HepG2 (cell line): ENCODE results near the gene ATG9A. TPM values are rescaled to one million over a fixed set of nuclear protein-coding genes. Genes with fewer than 3 reads are reported as not detected.

Experiments used
- ATF7-NPFF ChIP-seq: sonication (generic); formaldehyde crosslinking; IDR thresholded peaks from 2 replicates; pipeline ENCODE4 v1.8.1; 2023; ENCODE audit warnings: mild to moderate bottlenecking, low read depth, missing genetic modification reagents, moderate library complexity
- BHLHE40 ChIP-seq: IDR thresholded peaks from 2 replicates; pipeline ENCODE4 v1.6.1; 2011; ENCODE audit warnings: low read length, improper control_type of control experiment
- DNMT1 ChIP-seq: sonication (generic); formaldehyde crosslinking; IDR thresholded peaks from 2 replicates; pipeline ENCODE4 v1.5.1; 2020; ENCODE audit warnings: mild to moderate bottlenecking, missing genetic modification reagents
- FOXK2 ChIP-seq: fragments of 450-650 bp; IDR thresholded peaks from 2 replicates; pipeline ENCODE4 v1.6.1; 2016
- HMGA1 ChIP-seq: sonication (generic); formaldehyde crosslinking; conservative IDR thresholded peaks from 2 replicates; pipeline ENCODE4 v1.4.0; 2020; ENCODE audit warnings: missing genetic modification reagents
- NCOA2 ChIP-seq: sonication (generic); formaldehyde crosslinking; IDR thresholded peaks from 2 replicates; pipeline ENCODE4 v1.8.0; 2022; ENCODE audit warnings: inconsistent platforms
- NR3C1 ChIP-seq: sonication (generic); formaldehyde crosslinking; IDR thresholded peaks from 2 replicates; pipeline ENCODE4 v1.4.0; 2020; ENCODE audit warnings: missing genetic modification reagents
- REL ChIP-seq: sonication (generic); formaldehyde crosslinking; conservative IDR thresholded peaks from 2 replicates; pipeline ENCODE4 v1.8.0; 2022; ENCODE audit warnings: mild to moderate bottlenecking, missing genetic modification reagents, moderate library complexity
- TBX2 ChIP-seq: sonication (generic); formaldehyde crosslinking; IDR thresholded peaks from 2 replicates; pipeline ENCODE4 v1.5.0; 2020; ENCODE audit warnings: missing genetic modification reagents, mild to moderate bottlenecking, borderline replicate concordance
- ZNF780A ChIP-seq: sonication (generic); formaldehyde crosslinking; IDR thresholded peaks from 2 replicates; pipeline ENCODE4 v1.8.0; 2022; ENCODE audit warnings: mild to moderate bottlenecking, missing genetic modification reagents, moderate library complexity
- polyA plus RNA-seq, 8 experiments: library from polyadenylated mRNA; depleted of rRNA in 3 of 8; stranded (reverse) in 7 of 8; unstranded in 1 of 8; fragments of >200 nt; fragmentation: Illumina TruSeq in 4 of 8; extraction: Trizol in 4 of 8; gene quantifications; 2 replicates each; pipeline versions ENCODE4 v1.2.1 to v1.2.3, GENCODE V29; 2011 to 2016; ENCODE audit warnings: low read depth in 4 of 8, missing spikeins in 1 of 8, mixed read lengths in 1 of 8; ENCODE audit not compliant: insufficient read depth in 1 of 8
- total RNA-seq, 5 experiments: library from RNA; depleted of rRNA; stranded (reverse); fragments of >200 nt; fragmentation: Illumina TruSeq; extraction: Trizol; gene quantifications; 2 replicates each; pipeline ENCODE4 v1.2.3, GENCODE V29; 2016; ENCODE audit warnings: low read depth in 1 of 5
- TF ChIP-seq, protein P1 (sequence below): sonication (generic); formaldehyde crosslinking; IDR thresholded peaks from 2 replicates; pipeline ENCODE4 v1.4.0; 2020; ENCODE audit warnings: missing genetic modification reagents
- TF ChIP-seq, protein P2 (sequence below): sonication (generic); formaldehyde crosslinking; IDR thresholded peaks from 2 replicates; pipeline ENCODE4 v1.4.0; 2020; ENCODE audit warnings: missing genetic modification reagents, borderline replicate concordance
- TF ChIP-seq, protein P3 (sequence below): IDR thresholded peaks from 2 replicates; pipeline ENCODE4 v1.6.1; 2016; ENCODE audit warnings: low read depth
- TF ChIP-seq, protein P4 (sequence below), 2 experiments: sonication (generic) in 1 of 2; formaldehyde crosslinking in 1 of 2; IDR thresholded peaks; 2 replicates each; pipeline versions ENCODE4 v1.6.1 to v1.9.0; 2014 to 2022; ENCODE audit warnings: antibody characterized with exemption in 1 of 2, borderline replicate concordance in 1 of 2, inconsistent platforms in 1 of 2, low read depth in 1 of 2, missing genetic modification reagents in 1 of 2
- TF ChIP-seq, protein P5 (sequence below): sonication (generic); formaldehyde crosslinking; IDR thresholded peaks from 2 replicates; pipeline ENCODE4 v1.4.0; 2020; ENCODE audit warnings: missing genetic modification reagents
- TF ChIP-seq, protein P6 (sequence below): sonication (generic); formaldehyde crosslinking; IDR thresholded peaks from 2 replicates; pipeline ENCODE4 v1.4.0; 2020; ENCODE audit warnings: missing genetic modification reagents, borderline replicate concordance

The ATG9A gene
- total and polyA plus RNA-seq, 2 of the 13 experiments (the other 11 are each of a cell fraction or from before 2014, with no cell fraction given): 35.0 to 131 TPM

DNA sequence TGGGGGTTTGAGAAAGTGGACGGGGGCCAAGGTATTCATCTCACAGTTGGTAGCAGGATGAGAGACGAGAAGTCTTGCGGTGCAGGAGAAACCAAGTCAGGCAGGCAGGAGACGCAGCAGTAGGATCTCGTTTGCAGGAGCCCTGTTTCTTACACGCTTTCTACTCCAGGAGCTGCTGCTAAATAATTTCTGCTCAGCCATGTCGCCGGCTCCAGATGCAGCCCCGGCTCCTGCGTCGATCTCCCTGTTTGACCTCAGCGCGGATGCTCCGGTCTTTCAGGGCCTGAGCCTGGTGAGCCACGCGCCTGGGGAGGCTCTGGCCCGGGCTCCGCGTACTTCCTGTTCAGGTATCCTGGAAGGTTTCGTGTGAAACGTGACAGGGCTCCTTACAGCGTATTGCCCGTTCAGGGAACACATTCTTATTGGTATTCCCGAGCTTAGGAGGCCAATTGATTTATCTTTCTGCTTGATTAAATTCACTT, 664 bp upstream of the ATG9A start (continued):
- TF ChIP-seq TBX2: no peak
- 0 out of 2 replicates have a peak, but pooled peaks have one; percentile 10 for TF ChIP-seq NR3C1 (CRISPR knock-in tag)
- TF ChIP-seq NCOA2 (CRISPR knock-in tag): no peak
- TF ChIP-seq, protein P1, sequence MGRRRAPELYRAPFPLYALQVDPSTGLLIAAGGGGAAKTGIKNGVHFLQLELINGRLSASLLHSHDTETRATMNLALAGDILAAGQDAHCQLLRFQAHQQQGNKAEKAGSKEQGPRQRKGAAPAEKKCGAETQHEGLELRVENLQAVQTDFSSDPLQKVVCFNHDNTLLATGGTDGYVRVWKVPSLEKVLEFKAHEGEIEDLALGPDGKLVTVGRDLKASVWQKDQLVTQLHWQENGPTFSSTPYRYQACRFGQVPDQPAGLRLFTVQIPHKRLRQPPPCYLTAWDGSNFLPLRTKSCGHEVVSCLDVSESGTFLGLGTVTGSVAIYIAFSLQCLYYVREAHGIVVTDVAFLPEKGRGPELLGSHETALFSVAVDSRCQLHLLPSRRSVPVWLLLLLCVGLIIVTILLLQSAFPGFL (CRISPR knock-in tag): no peak
- TF ChIP-seq FOXK2: no peak
- no peak for TF ChIP-seq REL (CRISPR knock-in tag)
- TF ChIP-seq, protein P2, sequence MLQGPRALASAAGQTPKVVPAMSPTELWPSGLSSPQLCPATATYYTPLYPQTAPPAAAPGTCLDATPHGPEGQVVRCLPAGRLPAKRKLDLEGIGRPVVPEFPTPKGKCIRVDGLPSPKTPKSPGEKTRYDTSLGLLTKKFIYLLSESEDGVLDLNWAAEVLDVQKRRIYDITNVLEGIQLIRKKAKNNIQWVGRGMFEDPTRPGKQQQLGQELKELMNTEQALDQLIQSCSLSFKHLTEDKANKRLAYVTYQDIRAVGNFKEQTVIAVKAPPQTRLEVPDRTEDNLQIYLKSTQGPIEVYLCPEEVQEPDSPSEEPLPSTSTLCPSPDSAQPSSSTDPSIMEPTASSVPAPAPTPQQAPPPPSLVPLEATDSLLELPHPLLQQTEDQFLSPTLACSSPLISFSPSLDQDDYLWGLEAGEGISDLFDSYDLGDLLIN (CRISPR knock-in tag): 0 out of 2 replicates have a peak, but pooled peaks have one; percentile 84
- 0 out of 2 replicates have a peak, but pooled peaks have one; percentile 42 for TF ChIP-seq ATF7-NPFF (CRISPR knock-in tag)
- TF ChIP-seq HMGA1 (CRISPR knock-in tag): no peak
- TF ChIP-seq, protein P3, sequence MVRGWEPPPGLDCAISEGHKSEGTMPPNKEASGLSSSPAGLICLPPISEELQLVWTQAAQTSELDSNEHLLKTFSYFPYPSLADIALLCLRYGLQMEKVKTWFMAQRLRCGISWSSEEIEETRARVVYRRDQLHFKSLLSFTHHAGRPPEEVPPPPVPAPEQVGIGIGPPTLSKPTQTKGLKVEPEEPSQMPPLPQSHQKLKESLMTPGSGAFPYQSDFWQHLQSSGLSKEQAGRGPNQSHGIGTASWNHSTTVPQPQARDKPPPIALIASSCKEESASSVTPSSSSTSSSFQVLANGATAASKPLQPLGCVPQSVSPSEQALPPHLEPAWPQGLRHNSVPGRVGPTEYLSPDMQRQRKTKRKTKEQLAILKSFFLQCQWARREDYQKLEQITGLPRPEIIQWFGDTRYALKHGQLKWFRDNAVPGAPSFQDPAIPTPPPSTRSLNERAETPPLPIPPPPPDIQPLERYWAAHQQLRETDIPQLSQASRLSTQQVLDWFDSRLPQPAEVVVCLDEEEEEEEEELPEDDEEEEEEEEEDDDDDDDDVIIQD (CRISPR knock-in tag): no peak
- TF ChIP-seq DNMT1 (CRISPR knock-in tag): no peak
- TF ChIP-seq ZNF780A (CRISPR knock-in tag): no peak
- peak; percentile 52 for TF ChIP-seq BHLHE40
- TF ChIP-seq, protein P4, sequence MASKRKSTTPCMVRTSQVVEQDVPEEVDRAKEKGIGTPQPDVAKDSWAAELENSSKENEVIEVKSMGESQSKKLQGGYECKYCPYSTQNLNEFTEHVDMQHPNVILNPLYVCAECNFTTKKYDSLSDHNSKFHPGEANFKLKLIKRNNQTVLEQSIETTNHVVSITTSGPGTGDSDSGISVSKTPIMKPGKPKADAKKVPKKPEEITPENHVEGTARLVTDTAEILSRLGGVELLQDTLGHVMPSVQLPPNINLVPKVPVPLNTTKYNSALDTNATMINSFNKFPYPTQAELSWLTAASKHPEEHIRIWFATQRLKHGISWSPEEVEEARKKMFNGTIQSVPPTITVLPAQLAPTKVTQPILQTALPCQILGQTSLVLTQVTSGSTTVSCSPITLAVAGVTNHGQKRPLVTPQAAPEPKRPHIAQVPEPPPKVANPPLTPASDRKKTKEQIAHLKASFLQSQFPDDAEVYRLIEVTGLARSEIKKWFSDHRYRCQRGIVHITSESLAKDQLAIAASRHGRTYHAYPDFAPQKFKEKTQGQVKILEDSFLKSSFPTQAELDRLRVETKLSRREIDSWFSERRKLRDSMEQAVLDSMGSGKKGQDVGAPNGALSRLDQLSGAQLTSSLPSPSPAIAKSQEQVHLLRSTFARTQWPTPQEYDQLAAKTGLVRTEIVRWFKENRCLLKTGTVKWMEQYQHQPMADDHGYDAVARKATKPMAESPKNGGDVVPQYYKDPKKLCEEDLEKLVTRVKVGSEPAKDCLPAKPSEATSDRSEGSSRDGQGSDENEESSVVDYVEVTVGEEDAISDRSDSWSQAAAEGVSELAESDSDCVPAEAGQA (IDR thresholded peaks at IDR 0.05; ENCODE audit: low read depth): no peak
- TF ChIP-seq, protein P4 (CRISPR knock-in tag; IDR thresholded peaks at IDR 0.05; ENCODE audit: borderline replicate concordance): no peak
- TF ChIP-seq, protein P5, sequence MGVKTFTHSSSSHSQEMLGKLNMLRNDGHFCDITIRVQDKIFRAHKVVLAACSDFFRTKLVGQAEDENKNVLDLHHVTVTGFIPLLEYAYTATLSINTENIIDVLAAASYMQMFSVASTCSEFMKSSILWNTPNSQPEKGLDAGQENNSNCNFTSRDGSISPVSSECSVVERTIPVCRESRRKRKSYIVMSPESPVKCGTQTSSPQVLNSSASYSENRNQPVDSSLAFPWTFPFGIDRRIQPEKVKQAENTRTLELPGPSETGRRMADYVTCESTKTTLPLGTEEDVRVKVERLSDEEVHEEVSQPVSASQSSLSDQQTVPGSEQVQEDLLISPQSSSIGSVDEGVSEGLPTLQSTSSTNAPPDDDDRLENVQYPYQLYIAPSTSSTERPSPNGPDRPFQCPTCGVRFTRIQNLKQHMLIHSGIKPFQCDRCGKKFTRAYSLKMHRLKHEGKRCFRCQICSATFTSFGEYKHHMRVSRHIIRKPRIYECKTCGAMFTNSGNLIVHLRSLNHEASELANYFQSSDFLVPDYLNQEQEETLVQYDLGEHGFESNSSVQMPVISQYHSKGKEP (CRISPR knock-in tag): no peak
- TF ChIP-seq, protein P6, sequence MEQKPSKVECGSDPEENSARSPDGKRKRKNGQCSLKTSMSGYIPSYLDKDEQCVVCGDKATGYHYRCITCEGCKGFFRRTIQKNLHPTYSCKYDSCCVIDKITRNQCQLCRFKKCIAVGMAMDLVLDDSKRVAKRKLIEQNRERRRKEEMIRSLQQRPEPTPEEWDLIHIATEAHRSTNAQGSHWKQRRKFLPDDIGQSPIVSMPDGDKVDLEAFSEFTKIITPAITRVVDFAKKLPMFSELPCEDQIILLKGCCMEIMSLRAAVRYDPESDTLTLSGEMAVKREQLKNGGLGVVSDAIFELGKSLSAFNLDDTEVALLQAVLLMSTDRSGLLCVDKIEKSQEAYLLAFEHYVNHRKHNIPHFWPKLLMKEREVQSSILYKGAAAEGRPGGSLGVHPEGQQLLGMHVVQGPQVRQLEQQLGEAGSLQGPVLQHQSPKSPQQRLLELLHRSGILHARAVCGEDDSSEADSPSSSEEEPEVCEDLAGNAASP: peak; percentile 51; the same call in 1 of the 2 replicates
